Suprapubic skin (tissue), 3 donors: Measurements from ENCODE around the gene IGF2BP3.

Experiments
- POLR2AphosphoS5 ChIP-seq, 3 donors: sonication (generic); formaldehyde crosslinking; IDR thresholded peaks; one replicate each; pipeline ENCODE4 v1.6.1; 2017; ENCODE audit warnings: antibody characterized with exemption in 3 of 3
- TF ChIP-seq, protein P1 (sequence below), 2 donors: fragments of 200-600 bp in 1 of 2; fragments of 450-650 bp in 1 of 2; sonication (generic) in 1 of 2; IDR thresholded peaks; one replicate each; pipeline ENCODE4 v1.5.1; 2016 to 2019; ENCODE audit warnings: antibody characterized with exemption in 2 of 2, mild to moderate bottlenecking in 1 of 2, moderate library complexity in 1 of 2

DNA sequence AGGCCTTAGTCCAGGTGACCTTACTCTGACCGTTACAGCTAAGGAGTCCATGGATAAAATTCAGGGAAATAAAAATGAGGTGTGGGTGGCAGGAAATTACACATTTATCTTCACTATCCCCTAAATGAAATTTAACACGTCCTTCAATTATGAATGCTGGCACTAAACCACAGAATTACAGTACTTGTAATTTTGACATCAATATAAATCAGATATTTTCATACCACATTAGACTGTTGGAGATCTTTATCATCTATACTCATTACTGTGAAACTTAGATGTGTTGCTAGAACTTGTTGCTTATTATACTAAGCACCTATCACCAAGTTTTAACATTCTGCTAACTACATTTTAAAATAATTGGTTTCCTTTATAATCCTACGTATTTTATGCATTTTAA lies 51.1 kb downstream of the IGF2BP3 start:
- TF ChIP-seq, protein P1, sequence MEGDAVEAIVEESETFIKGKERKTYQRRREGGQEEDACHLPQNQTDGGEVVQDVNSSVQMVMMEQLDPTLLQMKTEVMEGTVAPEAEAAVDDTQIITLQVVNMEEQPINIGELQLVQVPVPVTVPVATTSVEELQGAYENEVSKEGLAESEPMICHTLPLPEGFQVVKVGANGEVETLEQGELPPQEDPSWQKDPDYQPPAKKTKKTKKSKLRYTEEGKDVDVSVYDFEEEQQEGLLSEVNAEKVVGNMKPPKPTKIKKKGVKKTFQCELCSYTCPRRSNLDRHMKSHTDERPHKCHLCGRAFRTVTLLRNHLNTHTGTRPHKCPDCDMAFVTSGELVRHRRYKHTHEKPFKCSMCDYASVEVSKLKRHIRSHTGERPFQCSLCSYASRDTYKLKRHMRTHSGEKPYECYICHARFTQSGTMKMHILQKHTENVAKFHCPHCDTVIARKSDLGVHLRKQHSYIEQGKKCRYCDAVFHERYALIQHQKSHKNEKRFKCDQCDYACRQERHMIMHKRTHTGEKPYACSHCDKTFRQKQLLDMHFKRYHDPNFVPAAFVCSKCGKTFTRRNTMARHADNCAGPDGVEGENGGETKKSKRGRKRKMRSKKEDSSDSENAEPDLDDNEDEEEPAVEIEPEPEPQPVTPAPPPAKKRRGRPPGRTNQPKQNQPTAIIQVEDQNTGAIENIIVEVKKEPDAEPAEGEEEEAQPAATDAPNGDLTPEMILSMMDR (IDR thresholded peaks at IDR 0.05): no peak
- no peak for TF ChIP-seq POLR2AphosphoS5 (IDR thresholded peaks at IDR 0.05)
